HUES48 (cell line): Measurements from ENCODE around the gene ESPN.

Experiments
- H3K27ac ChIP-seq: one replicate; pipeline ENCODE4 v1.7.0; 2013; ENCODE audit warnings: low read depth, low read length, inconsistent platforms
- H3K27me3 ChIP-seq: 2 replicates; pipeline ENCODE4 v1.6.1; 2013; ENCODE audit warnings: mild to moderate bottlenecking, low read length; ENCODE audit not compliant: control insufficient read depth, insufficient read depth
- H3K36me3 ChIP-seq: 2 replicates; pipeline ENCODE4 v1.6.1; 2013; ENCODE audit warnings: low read length; ENCODE audit not compliant: control insufficient read depth, insufficient read depth
- H3K4me1 ChIP-seq: 2 replicates; pipeline ENCODE4 v1.6.1; 2013; ENCODE audit warnings: mild to moderate bottlenecking, low read length; ENCODE audit not compliant: control insufficient read depth, insufficient read depth
- H3K4me3 ChIP-seq: 2 replicates; pipeline ENCODE4 v1.5.1; 2013; ENCODE audit warnings: mild to moderate bottlenecking, low read depth, low read length
- H3K9ac ChIP-seq: 2 replicates; pipeline ENCODE4 v1.6.1; 2013; ENCODE audit warnings: mild to moderate bottlenecking, low read depth, low read length, moderate library complexity
- H3K9me3 ChIP-seq: 2 replicates; pipeline ENCODE4 v1.6.1; 2013; ENCODE audit warnings: low read length; ENCODE audit not compliant: control insufficient read depth, insufficient read depth

ESPN gene

GRCh38 chr1:6470132-6471085, 45.8 kb downstream of the ESPN start:
- H3K27me3 ChIP-seq: no peaks in the 10 kb centered on the region
- no peak overlapping the region; the same call in 1 of the 2 replicates for H3K9ac ChIP-seq
- no peak overlapping the region for H3K27ac ChIP-seq
- H3K9me3 ChIP-seq: no peaks in the 10 kb centered on the region
- H3K4me1 ChIP-seq: peaks cover 3% of the 10 kb centered on the region; the same call in 1 of the 2 replicates
- H3K4me3 ChIP-seq: peak overlapping the region; percentile 54; the same call in 1 of the 2 replicates
- peaks cover 41% of the 10 kb centered on the region for H3K36me3 ChIP-seq

GRCh38 chr1:6471086-6471969, 46.8 kb downstream of the ESPN start:
- H3K9me3 ChIP-seq: no peaks in the 10 kb centered on the region
- H3K4me1 ChIP-seq: no peaks in the 10 kb centered on the region; the same call in 1 of the 2 replicates
- no peak overlapping the region for H3K27ac ChIP-seq
- no peaks in the 10 kb centered on the region for H3K27me3 ChIP-seq
- peak overlapping the region; percentile 54 for H3K4me3 ChIP-seq
- H3K9ac ChIP-seq: no peak overlapping the region; the same call in 1 of the 2 replicates
- H3K36me3 ChIP-seq: peaks cover 41% of the 10 kb centered on the region

GRCh38 chr1:6471970-6472368, 47.4 kb downstream of the ESPN start:
- H3K9me3 ChIP-seq: no peaks in the 10 kb centered on the region
- H3K9ac ChIP-seq: no peak overlapping the region
- H3K36me3 ChIP-seq: peaks cover 41% of the 10 kb centered on the region
- H3K27me3 ChIP-seq: no peaks in the 10 kb centered on the region
- no peak overlapping the region for H3K27ac ChIP-seq
- H3K4me3 ChIP-seq: no peak overlapping the region
- peaks cover 4% of the 10 kb centered on the region; the same call in 1 of the 2 replicates for H3K4me1 ChIP-seq

GRCh38 chr1:6472391-6472790, 47.8 kb downstream of the ESPN start:
- peaks cover 9% of the 10 kb centered on the region; the same call in 1 of the 2 replicates for H3K4me1 ChIP-seq
- no peak overlapping the region for H3K4me3 ChIP-seq
- H3K9me3 ChIP-seq: no peaks in the 10 kb centered on the region
- H3K27me3 ChIP-seq: no peaks in the 10 kb centered on the region
- no peak overlapping the region for H3K9ac ChIP-seq
- no peak overlapping the region for H3K27ac ChIP-seq
- H3K36me3 ChIP-seq: peaks cover 41% of the 10 kb centered on the region

- Histone ChIP-seq H3K36me3 (peaks cover 35% of the 10 kb centered on the region), H3K27me3 (no peaks in the 10 kb centered on the region), H3K9ac (no peak overlapping the region), H3K4me1 (peaks cover 9% of the 10 kb centered on the region; the same call in 1 of the 2 replicates), H3K27ac (no peak overlapping the region), H3K4me3 (no peak overlapping the region), H3K9me3 (no peaks in the 10 kb centered on the region)
Observed at GRCh38 chr1:6473156-6473555, 48.6 kb downstream of the ESPN start.

GRCh38 chr1:6473974-6474814, 49.6 kb downstream of the ESPN start:
- H3K27me3 ChIP-seq: no peaks in the 10 kb centered on the region
- no peaks in the 10 kb centered on the region for H3K9me3 ChIP-seq
- H3K36me3 ChIP-seq: peaks cover 25% of the 10 kb centered on the region
- H3K4me3 ChIP-seq: no peak overlapping the region
- peaks cover 9% of the 10 kb centered on the region; the same call in 1 of the 2 replicates for H3K4me1 ChIP-seq
- H3K27ac ChIP-seq: no peak overlapping the region
- no peak overlapping the region for H3K9ac ChIP-seq

- peaks cover 18% of the 10 kb centered on the region for H3K36me3 ChIP-seq
- H3K27ac ChIP-seq: no peak overlapping the region
- peaks cover 9% of the 10 kb centered on the region; the same call in 1 of the 2 replicates for H3K4me1 ChIP-seq
- H3K27me3 ChIP-seq: no peaks in the 10 kb centered on the region
- H3K9me3 ChIP-seq: no peaks in the 10 kb centered on the region
- H3K4me3 ChIP-seq: no peak overlapping the region
- no peak overlapping the region for H3K9ac ChIP-seq
Observed at GRCh38 chr1:6474815-6475282, 50.3 kb downstream of the ESPN start.

GRCh38 chr1:6475381-6476133, 51.0 kb downstream of the ESPN start:
- Histone ChIP-seq H3K4me1 (peaks cover 9% of the 10 kb centered on the region; the same call in 1 of the 2 replicates), H3K9me3 (no peaks in the 10 kb centered on the region), H3K36me3 (peaks cover 11% of the 10 kb centered on the region), H3K27me3 (no peaks in the 10 kb centered on the region), H3K9ac (no peak overlapping the region), H3K4me3 (no peak overlapping the region), H3K27ac (no peak overlapping the region)

- Histone ChIP-seq H3K9me3 (no peaks in the 10 kb centered on the region), H3K9ac (no peak overlapping the region), H3K4me1 (peaks cover 9% of the 10 kb centered on the region; the same call in 1 of the 2 replicates), H3K36me3 (peaks cover 11% of the 10 kb centered on the region), H3K27me3 (no peaks in the 10 kb centered on the region), H3K4me3 (no peak overlapping the region), H3K27ac (no peak overlapping the region)
Observed at GRCh38 chr1:6476483-6476882, 51.9 kb downstream of the ESPN start.
